ENCODE measurements around the gene DTX4. TPM values are rescaled to one million over a fixed set of nuclear protein-coding genes. Genes with fewer than 3 reads are reported as not detected.

DTX4 gene
- total RNA-seq, 1 donor from 2014 or later: 79.2 TPM

GRCh38 chr11:59158206-59159068 is 13.5 kb upstream of the DTX4 start:
- peak; percentile 90 for TF ChIP-seq CTCF (conservative IDR thresholded peaks at IDR 0.05)
- Mint-ChIP-seq H3K4me3 (no peak overlapping the region), H3K27ac (no peak overlapping the region), H3K4me1 (ENCODE audit: unreplicated experiment) (no peaks in the 10 kb centered on the region), H3K27me3 (peaks cover 21% of the 10 kb centered on the region), H3K9me3 (no peaks in the 10 kb centered on the region), H3K36me3 (no peaks in the 10 kb centered on the region)
- no peak for DNase-seq (ENCODE audit: extremely low spot score, unreplicated experiment)

GRCh38 chr11:59164028-59164427 is 7.9 kb upstream of the DTX4 start:
- peaks cover 21% of the 10 kb centered on the region for H3K27me3 Mint-ChIP-seq
- no peaks in the 10 kb centered on the region for H3K4me1 Mint-ChIP-seq (ENCODE audit: unreplicated experiment)
- no peak for DNase-seq (ENCODE audit: extremely low spot score, unreplicated experiment)
- H3K9me3 Mint-ChIP-seq: no peaks in the 10 kb centered on the region
- no peak for TF ChIP-seq CTCF (conservative IDR thresholded peaks at IDR 0.05)
- H3K27ac Mint-ChIP-seq: no peak overlapping the region
- H3K36me3 Mint-ChIP-seq: no peaks in the 10 kb centered on the region
- H3K4me3 Mint-ChIP-seq: no peak overlapping the region

- TF ChIP-seq CTCF (conservative IDR thresholded peaks at IDR 0.05): no peak
- Mint-ChIP-seq H3K36me3 (peaks cover 7% of the 10 kb centered on the region), H3K4me1 (ENCODE audit: unreplicated experiment) (peaks cover 25% of the 10 kb centered on the region), H3K4me3 (peak overlapping the region; percentile 99), H3K9me3 (no peaks in the 10 kb centered on the region), H3K27me3 (no peaks in the 10 kb centered on the region), H3K27ac (peak overlapping the region; percentile 97)
- no peak for DNase-seq (ENCODE audit: extremely low spot score, unreplicated experiment)
These were observed 580 bp downstream of the DTX4 start for GRCh38 chr11:59172345-59173079.

GRCh38 chr11:59173080-59173963 is 1.4 kb downstream of the DTX4 start:
- peak overlapping the region; percentile 99 for H3K4me3 Mint-ChIP-seq
- DNase-seq (ENCODE audit: extremely low spot score, unreplicated experiment): no peak
- peak overlapping the region; percentile 97 for H3K27ac Mint-ChIP-seq
- H3K9me3 Mint-ChIP-seq: no peaks in the 10 kb centered on the region
- peaks cover 32% of the 10 kb centered on the region for H3K4me1 Mint-ChIP-seq (ENCODE audit: unreplicated experiment)
- no peak for TF ChIP-seq CTCF (conservative IDR thresholded peaks at IDR 0.05)
- no peaks in the 10 kb centered on the region for H3K27me3 Mint-ChIP-seq
- H3K36me3 Mint-ChIP-seq: peaks cover 10% of the 10 kb centered on the region

- Mint-ChIP-seq H3K4me1 (ENCODE audit: unreplicated experiment) (peaks cover 39% of the 10 kb centered on the region), H3K4me3 (peak overlapping the region; percentile 99), H3K27ac (peak overlapping the region; percentile 97), H3K27me3 (no peaks in the 10 kb centered on the region), H3K36me3 (peaks cover 13% of the 10 kb centered on the region), H3K9me3 (no peaks in the 10 kb centered on the region)
- no peak for TF ChIP-seq CTCF (conservative IDR thresholded peaks at IDR 0.05)
- no peak for DNase-seq (ENCODE audit: extremely low spot score, unreplicated experiment)
These were observed 2.2 kb downstream of the DTX4 start for GRCh38 chr11:59173964-59174663.

Measured in type B pancreatic cell (in vitro differentiated cells).